NCI-H2029 treated with DMSO at 0.1 percent for 48 hours (cell line): ENCODE results near the gene SERINC2.
"Not testable (repeated sequence)": the region's sequence is repeated elsewhere in the genome, so short reads cannot be mapped to it uniquely, and the experiment has no call there.

ENCODE experiments used
- DNase-seq: peaks from one replicate; lab custom pipeline; 2025; lab: John Stamatoyannopoulos, UW

Gene SERINC2

DNA sequence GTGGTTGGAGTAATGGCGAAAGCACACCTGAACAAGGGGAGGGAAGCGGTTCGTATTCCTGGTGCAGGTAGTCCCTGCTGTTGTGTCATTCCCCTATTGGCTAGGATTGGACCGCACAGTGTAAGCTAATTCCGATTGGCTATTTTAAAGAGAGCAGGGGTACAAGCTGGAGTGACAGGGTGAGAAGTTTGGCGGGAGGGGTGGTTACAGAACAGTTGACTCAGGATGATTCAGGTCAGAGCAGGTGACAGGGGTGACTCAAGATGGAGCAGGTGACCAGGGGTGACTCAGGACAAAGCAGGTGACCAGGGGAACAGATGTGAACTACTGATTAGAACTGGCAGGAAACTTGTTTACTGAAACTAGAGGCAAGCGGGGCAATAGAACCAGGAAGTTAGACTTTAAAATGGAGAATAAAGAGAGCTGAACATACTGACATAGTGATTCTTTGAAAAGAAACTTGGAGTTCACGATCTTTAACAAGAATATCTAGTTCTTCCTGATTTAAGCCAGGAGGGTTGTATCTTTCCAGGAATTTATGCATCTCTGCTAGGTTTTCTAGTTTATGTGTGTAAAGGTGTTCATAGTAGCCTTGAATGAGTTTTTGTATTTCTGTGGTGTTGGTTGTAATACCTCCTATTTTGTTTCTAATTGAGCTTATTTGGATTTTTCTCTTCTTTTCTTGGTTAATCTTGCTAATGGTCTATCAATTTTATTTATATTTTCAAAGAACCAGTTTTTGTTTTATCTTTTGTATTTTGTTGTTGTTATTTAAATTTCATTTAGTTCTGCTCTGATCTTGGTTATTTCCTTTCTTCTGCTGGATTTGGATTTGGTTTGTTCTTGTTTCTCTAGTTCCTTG is 58.7 kb downstream of the SERINC2 start:
- DNase-seq, result not testable (repeated sequence)

DNA sequence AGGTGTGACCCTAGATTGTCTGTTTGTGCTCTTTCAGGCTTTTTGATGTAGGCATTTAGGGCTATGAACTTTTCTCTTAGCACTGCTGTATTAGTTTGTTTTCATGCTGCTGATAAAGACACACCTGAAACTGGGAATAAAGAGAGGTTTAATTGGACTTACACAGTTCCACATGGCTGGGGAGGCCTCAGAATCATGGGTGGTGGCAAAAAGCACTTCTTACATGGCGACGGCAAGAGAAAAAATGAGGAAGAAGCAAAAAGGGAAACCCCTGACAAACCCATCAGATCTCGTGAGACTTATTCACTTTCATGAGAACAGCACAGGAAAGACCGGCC is 59.3 kb downstream of the SERINC2 start:
- not testable (repeated sequence) for DNase-seq

DNA sequence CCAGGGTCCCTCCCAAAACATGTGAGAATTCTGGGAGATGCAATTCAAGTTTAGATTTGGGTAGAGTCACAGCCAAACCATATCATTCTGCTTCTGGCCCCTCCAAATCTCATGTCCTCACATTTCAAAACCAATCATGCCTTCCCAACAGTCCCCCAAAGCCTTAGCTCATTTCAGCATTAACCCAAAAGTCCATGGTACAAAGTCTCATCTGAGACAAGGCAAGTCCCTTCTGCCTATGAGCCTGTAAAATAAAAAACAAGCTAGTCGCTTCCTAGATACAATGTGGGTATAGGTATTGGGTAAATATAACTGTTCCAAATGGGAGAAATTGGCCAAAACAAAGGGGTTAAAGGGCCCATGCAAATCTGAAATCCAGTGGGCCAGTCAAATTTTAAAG is 59.7 kb downstream of the SERINC2 start:
- not testable (repeated sequence) for DNase-seq

DNA sequence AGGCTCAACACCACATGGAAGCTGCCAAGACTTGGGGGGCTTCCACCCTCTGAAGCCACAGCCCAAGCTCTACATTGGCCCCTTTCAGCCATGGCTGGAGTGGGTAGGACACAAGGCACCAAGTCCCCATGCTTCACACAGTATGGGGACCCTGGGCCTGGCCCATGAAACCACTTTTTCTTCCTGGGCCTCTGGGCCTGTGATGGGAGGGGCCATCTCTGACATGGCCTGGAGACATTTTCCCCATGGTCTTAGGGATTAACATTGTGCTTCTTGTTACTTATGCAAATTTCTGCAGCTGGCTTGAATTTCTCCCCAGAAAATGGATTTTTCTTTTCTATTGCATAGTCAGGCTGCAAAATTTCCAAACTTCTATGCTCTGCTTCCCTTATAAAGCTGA is 60.5 kb downstream of the SERINC2 start:
- DNase-seq, result not testable (repeated sequence)

DNA sequence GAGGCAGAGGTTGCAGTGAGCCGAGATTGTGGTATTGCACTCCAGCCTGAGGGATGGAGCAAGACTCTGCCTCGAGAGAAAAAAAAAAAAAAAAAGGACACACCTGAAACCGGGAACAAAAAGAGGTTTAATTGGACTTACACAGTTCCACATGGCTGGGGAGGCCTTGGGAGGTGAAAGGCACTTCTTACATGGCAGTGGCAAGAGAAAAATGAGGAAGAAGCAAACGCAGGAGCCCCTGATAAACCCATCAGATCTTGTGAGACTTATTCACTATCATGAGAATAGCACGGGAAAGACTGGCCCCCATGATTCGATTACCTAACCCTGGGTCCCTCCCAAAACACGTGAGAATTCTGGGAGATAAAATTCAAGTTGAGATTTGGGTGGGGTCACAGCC is 61.6 kb downstream of the SERINC2 start:
- not testable (repeated sequence) for DNase-seq

DNA sequence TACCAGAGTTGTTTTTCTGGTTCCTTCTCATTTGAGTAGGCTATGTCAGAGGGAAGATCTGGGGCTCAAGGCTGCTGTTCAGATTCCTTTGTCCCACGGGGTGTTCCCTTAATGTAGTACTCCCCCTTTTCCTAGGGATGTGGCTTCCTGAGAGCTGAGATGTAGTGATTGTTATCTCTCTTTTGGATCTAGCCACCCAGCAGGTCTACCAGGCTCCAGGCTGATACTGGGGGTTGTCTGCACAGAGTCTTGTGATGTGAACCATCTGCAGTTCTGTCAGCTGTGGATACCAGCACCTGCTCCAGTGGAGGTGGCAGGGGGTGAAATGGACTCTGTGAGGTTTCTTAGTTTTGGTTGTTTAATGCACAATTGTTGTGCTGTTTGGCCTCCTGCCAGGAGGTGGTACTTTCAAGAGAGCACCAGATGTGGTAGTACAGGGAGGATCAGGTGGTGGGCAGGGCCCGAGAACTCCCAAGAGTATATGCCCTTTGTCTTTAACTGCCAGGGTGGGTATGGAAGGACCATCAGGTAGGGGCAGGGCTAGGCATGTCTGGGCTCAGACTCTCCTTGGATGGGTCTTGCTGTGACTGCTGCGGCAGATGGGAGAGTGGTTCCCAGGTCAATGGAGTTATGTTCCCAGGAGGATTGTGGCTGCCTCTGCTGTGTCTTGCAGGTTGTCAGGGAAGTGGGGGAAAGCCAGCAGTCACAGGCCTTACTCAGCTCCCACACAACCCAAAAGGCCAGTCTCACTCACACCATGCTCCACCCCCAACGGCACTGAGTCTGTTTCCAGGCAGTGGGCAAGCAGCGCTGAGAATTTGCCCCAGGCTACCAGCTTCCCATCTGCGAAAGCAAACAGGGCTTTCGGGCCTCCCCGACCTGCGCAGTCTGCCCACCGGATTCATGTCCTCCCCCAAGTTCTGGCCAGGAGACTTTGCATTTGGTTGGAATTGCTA is 64.2 kb downstream of the SERINC2 start:
- DNase-seq, result no peak

DNA sequence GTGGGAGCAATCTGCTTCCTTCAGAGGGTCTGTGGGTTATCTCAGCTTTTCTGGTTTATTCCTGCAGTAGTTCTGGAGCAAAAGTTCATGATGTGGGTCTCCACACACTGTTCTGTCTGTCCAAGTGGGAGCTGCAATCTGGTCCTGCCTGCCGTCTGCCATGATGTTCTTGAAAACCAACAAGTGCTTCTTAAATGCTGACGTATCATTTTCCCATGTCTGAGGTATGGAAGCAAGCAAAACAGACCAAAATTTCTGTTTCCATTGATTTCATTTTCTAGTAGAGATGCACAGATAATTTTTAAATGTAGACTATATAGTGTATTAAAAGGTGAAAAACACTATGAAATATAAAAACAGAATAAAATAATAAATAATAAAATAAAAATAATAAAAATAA is 65.2 kb downstream of the SERINC2 start:
- DNase-seq, result no peak

DNA sequence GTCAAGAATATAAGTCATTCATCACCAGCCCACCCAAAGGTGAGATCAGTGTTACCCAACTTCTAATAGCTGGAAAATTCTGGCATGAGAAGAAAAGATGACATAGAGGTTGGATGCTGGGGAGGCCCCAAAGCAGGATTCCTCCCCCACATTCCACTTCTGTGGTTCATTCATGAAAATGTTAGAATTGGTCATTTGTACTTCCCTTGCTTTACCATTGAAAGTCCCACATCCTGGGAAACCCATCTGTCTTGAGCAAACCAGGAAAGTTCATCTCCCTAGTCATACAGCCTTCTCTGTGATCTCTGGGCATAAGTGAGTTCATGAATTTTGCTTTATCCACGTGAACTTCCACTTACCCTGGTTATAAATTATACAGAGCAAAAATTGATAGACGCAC is 66.8 kb downstream of the SERINC2 start:
- DNase-seq, result no peak

DNA sequence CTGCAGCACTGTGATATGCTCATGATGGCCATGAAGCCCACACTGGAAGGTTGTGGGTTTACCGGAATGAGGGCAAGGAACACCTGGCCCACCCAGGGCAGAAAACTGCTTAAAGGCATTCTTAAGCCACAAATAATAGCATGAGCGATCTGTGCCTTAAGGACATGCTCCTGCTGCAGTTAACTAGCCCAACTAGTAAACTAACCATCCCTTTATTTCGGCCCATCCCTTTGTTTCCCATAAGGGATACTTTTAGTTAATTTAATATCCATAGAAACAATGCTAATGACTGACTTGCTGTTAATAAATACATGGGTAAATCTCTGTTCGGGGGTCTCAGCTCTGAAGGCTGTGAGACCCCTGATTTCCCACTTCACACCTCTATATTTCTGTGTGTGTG is 67.4 kb downstream of the SERINC2 start:
- not testable (repeated sequence) for DNase-seq

DNA sequence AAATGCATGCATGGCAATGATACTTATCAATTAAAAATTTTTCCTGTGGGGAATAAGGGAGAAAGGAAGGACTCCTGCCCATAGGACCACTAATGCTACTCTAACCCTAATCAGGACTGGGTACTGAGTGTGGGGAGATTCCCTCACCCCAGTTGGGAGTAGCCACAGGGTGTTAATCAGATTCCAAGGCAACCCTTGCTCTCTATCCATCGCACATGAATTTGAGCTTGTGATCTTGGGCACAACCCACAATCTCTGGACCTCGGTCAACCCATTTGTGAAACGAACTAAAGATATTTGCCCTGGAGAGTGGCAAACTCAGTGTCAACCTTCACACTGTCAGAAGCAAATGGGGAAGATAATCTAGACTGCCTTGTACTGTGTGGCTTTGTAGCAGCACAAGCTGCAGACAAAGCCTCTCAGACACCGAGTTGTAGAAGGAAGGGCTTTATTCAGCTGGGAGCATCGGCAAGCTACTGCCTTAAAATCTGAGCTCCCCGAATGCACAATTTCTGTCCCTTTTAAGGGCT is 69.5 kb downstream of the SERINC2 start:
- no peak for DNase-seq

DNA sequence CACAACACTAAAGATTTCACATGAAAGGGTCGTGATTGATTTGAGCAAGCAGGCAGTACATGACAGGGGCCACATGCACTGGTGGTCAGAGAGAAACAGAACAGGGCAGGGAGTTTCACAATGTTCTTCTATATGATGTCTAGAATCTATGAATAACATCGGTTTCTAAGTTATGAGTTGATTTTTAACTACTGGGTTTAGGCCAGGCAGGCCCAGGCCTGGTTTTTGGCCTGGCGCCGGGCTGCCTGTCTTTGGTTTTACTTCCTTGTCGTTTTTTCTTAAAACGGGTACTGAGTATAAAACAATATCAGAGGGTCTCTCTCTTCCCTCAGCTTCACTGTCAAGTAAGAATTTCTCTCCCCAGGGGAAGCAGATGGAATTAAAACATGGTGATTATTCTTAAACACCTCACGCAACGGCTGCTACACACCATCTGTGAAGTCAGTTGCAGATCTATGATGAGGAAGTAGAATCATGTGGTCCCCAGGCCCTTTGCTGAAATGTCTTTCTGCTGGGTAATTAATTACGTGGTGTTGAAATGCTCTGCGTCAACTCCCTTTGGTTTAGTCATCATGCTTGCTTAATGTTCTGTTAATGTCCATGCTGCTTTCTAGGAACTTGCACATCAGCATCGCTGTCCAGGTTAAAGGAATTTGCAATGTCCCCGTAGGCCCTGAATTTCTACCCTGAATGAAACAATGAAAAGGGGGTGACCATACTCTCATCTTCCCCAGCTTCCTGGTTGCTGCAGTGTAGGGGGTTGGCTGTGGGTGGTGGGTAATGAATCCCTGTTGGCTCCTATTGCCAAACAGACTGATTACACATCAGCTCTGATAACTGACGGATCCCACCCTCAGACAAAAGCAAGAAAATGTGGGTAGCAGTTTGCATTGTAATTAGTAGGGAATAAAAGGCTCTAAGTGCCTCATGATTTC is 70.3 kb downstream of the SERINC2 start:
- no peak for DNase-seq
